Endothelial cell of umbilical vein (primary cell): ENCODE measurements around the gene RBM38. TPM values are rescaled to one million over a fixed set of nuclear protein-coding genes. Genes with fewer than 3 reads are reported as not detected.

Experiments used
- BruUV-seq: library from RNA; stranded (reverse); fragments of 400-500 nt; replicated peaks from 2 replicates; lab custom pipeline; 2021; lab: Mats Ljungman, UMichigan
- CTCF ChIA-PET: fragments of 300-600, 350-600 bp; sonication (Branson Sonifier 250); formaldehyde crosslinking; loops from one replicate; lab custom pipeline; 2021; ENCODE audit warnings: antibody characterized with exemption, inconsistent platforms; lab: Charles Lee
- POLR2A ChIA-PET: fragments of 300-600, 350-600 bp; sonication (Branson Sonifier 250); formaldehyde crosslinking; loops from one replicate; lab custom pipeline; 2021; ENCODE audit warnings: antibody characterized with exemption, inconsistent platforms; lab: Charles Lee
- DNase-seq: peaks from one replicate; pipeline ENCODE4 v3.0.0-alpha.2; 2011; ENCODE audit warnings: low read depth, low spot score
- FAIRE-seq: peaks from 2 replicates; lab custom pipeline; 2011; peaks lifted over from hg19 to GRCh38; lab: Jason Lieb, UNC
- H2AFZ ChIP-seq: 2 replicates; pipeline ENCODE4 v1.6.0; 2012; ENCODE audit warnings: low read depth, low read length, control low read depth, inconsistent platforms
- H3K27ac ChIP-seq: 2 replicates; pipeline ENCODE4 v1.5.1; 2011; ENCODE audit warnings: low read depth, mild to moderate bottlenecking, control low read depth, low read length, moderate library complexity; ENCODE audit not compliant: insufficient read depth
- H3K27me3 ChIP-seq, 2 experiments: 2 replicates each; pipeline versions ENCODE4 v1.6.0 to v1.6.1; 2011; ENCODE audit warnings: low read length in 2 of 2, mixed read lengths in 1 of 2; ENCODE audit not compliant: control insufficient read depth in 2 of 2, insufficient read depth in 2 of 2
- H3K36me3 ChIP-seq, 2 experiments: 2 replicates in 1 of 2; 3 replicates in 1 of 2; pipeline ENCODE4 v1.5.1; 2011; ENCODE audit warnings: low read length in 2 of 2, mild to moderate bottlenecking in 1 of 2, moderate library complexity in 1 of 2; ENCODE audit not compliant: control insufficient read depth in 2 of 2, insufficient read depth in 2 of 2; ENCODE audit errors: extremely low read depth in 1 of 2
- H3K4me1 ChIP-seq: 3 replicates; pipeline ENCODE4 v1.5.1; 2011; ENCODE audit warnings: mild to moderate bottlenecking, low read length; ENCODE audit not compliant: control insufficient read depth, insufficient read depth; ENCODE audit errors: extremely low read depth
- H3K4me2 ChIP-seq: 2 replicates; pipeline ENCODE4 v1.6.1; 2011; ENCODE audit warnings: low read length, control low read depth, mixed read lengths; ENCODE audit not compliant: insufficient read depth
- H3K4me3 ChIP-seq, 3 experiments: fragments of 200-600 bp in 1 of 3; sonication (generic), shearing (Covaris generic) in 1 of 3; replicated peaks in 1 of 3; 2 replicates each; pipeline ENCODE4 v1.5.1; 2011 to 2016; ENCODE audit warnings: control low read depth in 3 of 3, low read length in 3 of 3, mild to moderate bottlenecking in 2 of 3, inconsistent platforms in 1 of 3, low read depth in 1 of 3, moderate library complexity in 1 of 3; ENCODE audit not compliant: insufficient read depth in 1 of 3
- H3K79me2 ChIP-seq: 2 replicates; pipeline ENCODE4 v1.6.0; 2012; ENCODE audit warnings: low read length, inconsistent platforms; ENCODE audit not compliant: control insufficient read depth, insufficient read depth
- H3K9ac ChIP-seq: replicated peaks from 2 replicates; pipeline ENCODE3; 2011; ENCODE audit warnings: low read length, control low read depth; ENCODE audit not compliant: insufficient read depth; ENCODE audit errors: extremely low read depth
- H3K9me1 ChIP-seq: replicated peaks from 3 replicates; pipeline ENCODE4 v1.6.0; 2011; ENCODE audit warnings: mild to moderate bottlenecking, low read length; ENCODE audit not compliant: control insufficient read depth, insufficient read depth; ENCODE audit errors: extremely low read depth
- H3K9me3 ChIP-seq: replicated peaks from 2 replicates; pipeline ENCODE4 v1.5.1; 2012; ENCODE audit warnings: low read length, inconsistent platforms; ENCODE audit not compliant: control insufficient read depth, insufficient read depth
- H4K20me1 ChIP-seq: replicated peaks from 2 replicates; pipeline ENCODE3; 2011; ENCODE audit warnings: mild to moderate bottlenecking, low read length; ENCODE audit not compliant: control insufficient read depth, insufficient read depth; ENCODE audit errors: extremely low read depth
- EZH2 ChIP-seq: IDR thresholded peaks from 2 replicates; pipeline ENCODE4 v1.6.1; 2012; ENCODE audit warnings: borderline replicate concordance, low read depth, mild to moderate bottlenecking, moderate library complexity, low read length, inconsistent platforms; ENCODE audit not compliant: severe bottlenecking
- MAX ChIP-seq: IDR thresholded peaks from 2 replicates; pipeline ENCODE4 v1.6.1; 2011; ENCODE audit not compliant: insufficient read depth, insufficient read length
- dilution Hi-C: fragments of 300-500 bp; cut with MboI; formaldehyde crosslinking; loops from one replicate; pipeline ENCODE4 v1.15.0; 2019; ENCODE audit warnings: low sequenced_read_pairs; ENCODE audit not compliant: extremely low pct_ligation_motif_present
- intact Hi-C: fragments of 100-400 bp; cut with micrococcal nuclease; formaldehyde crosslinking; loops from one replicate; pipeline ENCODE4 v1.10.0; 2022
- polyA plus RNA-seq, 4 experiments: library from polyadenylated mRNA; depleted of rRNA in 3 of 4; stranded (reverse) in 3 of 4; unstranded in 1 of 4; fragments of >200 nt; gene quantifications; 2 replicates each; pipeline versions ENCODE4 v1.2.1 to v1.2.3, GENCODE V29; 2011 to 2012; ENCODE audit warnings: missing spikeins in 1 of 4
- total RNA-seq: library from RNA; stranded (reverse); gene quantifications from 2 replicates; pipeline ENCODE4 v1.2.3, GENCODE V29; 2021
- TF ChIP-seq, protein P1 (sequence below), 2 donors: IDR thresholded peaks; 1 replicate in 1 of 2; 2 replicates in 1 of 2; pipeline ENCODE4 v1.5.1; 2011; ENCODE audit warnings: low read length in 2 of 2, mild to moderate bottlenecking in 2 of 2, moderate library complexity in 2 of 2, control low read depth in 1 of 2, inconsistent platforms in 1 of 2, low read depth in 1 of 2; ENCODE audit not compliant: insufficient read depth in 1 of 2; ENCODE audit errors: extremely low read depth in 1 of 2

Gene RBM38
- total and polyA plus RNA-seq, 2 donors (not counting 3 experiments of a cell fraction or from before 2014, with no cell fraction given), result 22.1 to 37.4 TPM

DNA sequence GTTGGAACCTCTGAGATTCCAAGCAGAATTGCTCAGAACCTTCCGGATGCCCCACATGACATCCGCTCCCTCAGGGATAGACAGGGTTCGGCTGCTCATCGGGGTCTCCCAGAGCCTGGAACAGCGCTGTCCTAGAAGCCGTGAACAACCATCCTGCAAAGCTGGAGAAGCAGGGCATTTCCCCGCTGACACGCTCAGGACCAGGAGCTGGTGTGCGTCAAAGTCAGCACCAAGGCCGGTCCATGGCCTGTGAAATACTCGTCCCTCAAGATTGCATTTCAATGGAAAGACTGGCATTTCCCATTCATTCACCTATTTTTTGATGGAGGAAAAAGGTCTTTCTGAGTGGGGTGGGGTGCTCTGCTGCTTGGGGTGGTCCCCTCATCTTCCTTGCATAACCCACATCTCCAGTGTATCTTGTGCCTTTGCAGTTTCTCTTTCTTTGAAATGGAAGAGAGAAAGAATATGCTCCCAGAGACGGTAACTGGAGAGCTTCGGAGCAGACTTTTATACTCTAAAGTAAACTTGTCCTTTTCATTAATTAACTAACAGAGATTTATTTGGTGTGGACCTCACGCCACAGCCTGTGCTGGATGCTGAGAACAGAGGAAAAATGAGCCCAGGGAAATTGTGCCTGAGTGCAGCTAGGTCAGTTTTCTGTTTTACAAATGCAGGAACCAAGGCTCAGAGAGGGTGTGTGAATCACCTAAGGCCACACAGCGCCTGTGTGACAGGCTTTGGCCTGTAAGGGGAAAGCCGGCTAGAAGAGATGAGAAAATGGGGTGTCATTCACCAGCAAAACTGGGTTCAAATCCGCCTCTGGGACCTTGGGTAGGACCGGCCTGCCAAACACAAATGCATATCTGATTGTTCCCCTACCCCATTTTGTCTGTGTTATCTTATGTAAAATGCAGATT is 52.4 kb downstream of the RBM38 start:
- TF ChIP-seq EZH2 (no peak), MAX (no peak)
- TF ChIP-seq, protein P1, sequence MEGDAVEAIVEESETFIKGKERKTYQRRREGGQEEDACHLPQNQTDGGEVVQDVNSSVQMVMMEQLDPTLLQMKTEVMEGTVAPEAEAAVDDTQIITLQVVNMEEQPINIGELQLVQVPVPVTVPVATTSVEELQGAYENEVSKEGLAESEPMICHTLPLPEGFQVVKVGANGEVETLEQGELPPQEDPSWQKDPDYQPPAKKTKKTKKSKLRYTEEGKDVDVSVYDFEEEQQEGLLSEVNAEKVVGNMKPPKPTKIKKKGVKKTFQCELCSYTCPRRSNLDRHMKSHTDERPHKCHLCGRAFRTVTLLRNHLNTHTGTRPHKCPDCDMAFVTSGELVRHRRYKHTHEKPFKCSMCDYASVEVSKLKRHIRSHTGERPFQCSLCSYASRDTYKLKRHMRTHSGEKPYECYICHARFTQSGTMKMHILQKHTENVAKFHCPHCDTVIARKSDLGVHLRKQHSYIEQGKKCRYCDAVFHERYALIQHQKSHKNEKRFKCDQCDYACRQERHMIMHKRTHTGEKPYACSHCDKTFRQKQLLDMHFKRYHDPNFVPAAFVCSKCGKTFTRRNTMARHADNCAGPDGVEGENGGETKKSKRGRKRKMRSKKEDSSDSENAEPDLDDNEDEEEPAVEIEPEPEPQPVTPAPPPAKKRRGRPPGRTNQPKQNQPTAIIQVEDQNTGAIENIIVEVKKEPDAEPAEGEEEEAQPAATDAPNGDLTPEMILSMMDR (IDR thresholded peaks at IDR 0.05; ENCODE audit: extremely low read depth in 1 of 2, insufficient read depth in 1 of 2, low read depth in 1 of 2, low read length in 2 of 2), result no peak
- DNase-seq (no peak), FAIRE-seq (no peak)
- Histone ChIP-seq H3K9ac (no peak overlapping the region), H3K4me3 (no peak overlapping the region), H3K27ac (no peak overlapping the region), H3K79me2 (no peaks in the 10 kb centered on the region), H4K20me1 (no peaks in the 10 kb centered on the region), H3K9me1 (no peaks in the 10 kb centered on the region), H3K9me3 (no peaks in the 10 kb centered on the region), H2AFZ (no peak overlapping the region), H3K4me1 (no peaks in the 10 kb centered on the region), H3K27me3 (no peaks in the 10 kb centered on the region), H3K4me2 (no peak overlapping the region), H3K36me3 (no peaks in the 10 kb centered on the region)
- dilution Hi-C loops (no loop called here), intact Hi-C loops (no loop called here)
- POLR2A ChIA-PET, result no interaction called here
- BruUV-seq, result no TSS peak
- CTCF ChIA-PET, result interaction anchor here (0.7 kb wide), 1 partner anchor 13 kb away, joined by 3 read pairs; no protein-coding TSS in a partner anchor
